K562 (cell line): ENCODE data around the gene CYB5R2.

Experiments used
- BMI1 ChIP-seq: fragments of 150-350 bp; IDR thresholded peaks from 2 replicates; pipeline ENCODE4 v1.6.1; 2014; ENCODE audit warnings: low read length
- CTCF ChIP-seq, 3 experiments: IDR thresholded peaks in 2 of 3; conservative IDR thresholded peaks in 1 of 3; 2 replicates each; pipeline ENCODE4 v1.5.1; 2011 to 2012; ENCODE audit warnings: low read length in 3 of 3, mild to moderate bottlenecking in 3 of 3, control low read depth in 2 of 3, improper control_type of control experiment in 1 of 3, inconsistent platforms in 1 of 3, low read depth in 1 of 3, mixed read lengths in 1 of 3, moderate library complexity in 1 of 3; ENCODE audit not compliant: insufficient read depth in 2 of 3
- DACH1 ChIP-seq: fragments of 450-650 bp; IDR thresholded peaks from 2 replicates; pipeline ENCODE4 v1.6.1; 2018; ENCODE audit not compliant: partially characterized antibody
- HCFC1 ChIP-seq: IDR thresholded peaks from 2 replicates; pipeline ENCODE4 v1.6.1; 2012; ENCODE audit warnings: low read depth, low read length, improper control_type of control experiment
- HMG20A ChIP-seq: fragments of 450-650 bp; formaldehyde crosslinking; conservative IDR thresholded peaks from 2 replicates; pipeline ENCODE4 v1.4.0; 2020; ENCODE audit warnings: mild to moderate bottlenecking, mixed read lengths
- MTF1 ChIP-seq: fragments of 250-450 bp; sonication (Bioruptor Pico); IDR thresholded peaks from 2 replicates; pipeline ENCODE4 v1.9.0; 2021; ENCODE audit warnings: moderate library complexity, mild to moderate bottlenecking, inconsistent platforms, borderline replicate concordance
- RFX5 ChIP-seq: IDR thresholded peaks from 2 replicates; pipeline ENCODE4 v1.6.1; 2011; ENCODE audit warnings: low read depth, mild to moderate bottlenecking, improper control_type of control experiment, low read length
- SMARCC2 ChIP-seq: fragments of 450-650 bp; IDR thresholded peaks from 2 replicates; pipeline ENCODE4 v1.6.1; 2017; ENCODE audit warnings: antibody characterized with exemption, moderate library complexity, mild to moderate bottlenecking, low read depth
- SOX6 ChIP-seq: fragments of 450-650 bp; IDR thresholded peaks from 2 replicates; pipeline ENCODE4 v1.6.1; 2014; ENCODE audit warnings: mild to moderate bottlenecking
- SP1 ChIP-seq: sonication (generic); formaldehyde crosslinking; IDR thresholded peaks from 2 replicates; pipeline ENCODE4 v1.8.1; 2022; ENCODE audit warnings: mild to moderate bottlenecking, missing genetic modification reagents
- ZFPM2 ChIP-seq: fragments of 250-450 bp; sonication (Bioruptor Pico); IDR thresholded peaks from 2 replicates; pipeline ENCODE4 v1.5.1; 2022; ENCODE audit warnings: mild to moderate bottlenecking
- ZZZ3 ChIP-seq: fragments of 450-650 bp; IDR thresholded peaks from 2 replicates; pipeline ENCODE4 v1.6.1; 2016; ENCODE audit warnings: antibody characterized with exemption, mild to moderate bottlenecking, moderate library complexity

GRCh38 chr11:7694235-7694634 lies 20.9 kb upstream of the CYB5R2 start:
- TF ChIP-seq HMG20A (CRISPR knock-in tag) (no peak), SMARCC2 (no peak), ZZZ3 (no peak), HCFC1 (no peak), CTCF (IDR thresholded peaks at IDR 0.05 in 2 of 3, conservative IDR thresholded peaks at IDR 0.05 in 1 of 3; ENCODE audit: insufficient read depth in 2 of 3, low read depth in 1 of 3, low read length in 3 of 3) (no peak), RFX5 (no peak), SP1 (no peak), DACH1 (no peak), BMI1 (no peak), SOX6 (no peak), MTF1 (no peak), ZFPM2 (no peak)
